Uterus (tissue), 2 donors: ENCODE data around the gene SGSM2.

Experiments
- POLR2A ChIP-seq, 2 donors: fragments of 450-650 bp; IDR thresholded peaks; one replicate each; pipeline ENCODE4 v1.6.1; 2016; ENCODE audit warnings: antibody characterized with exemption in 2 of 2, mild to moderate bottlenecking in 1 of 2, moderate library complexity in 1 of 2
- TF ChIP-seq, protein P1 (sequence below), 4 experiments: fragments of 200-600 bp in 2 of 4; fragments of 450-650 bp in 2 of 4; sonication (generic) in 2 of 4; IDR thresholded peaks; one replicate each; pipeline ENCODE4 v1.5.1; 2016 to 2019; ENCODE audit warnings: antibody characterized with exemption in 4 of 4, mild to moderate bottlenecking in 2 of 4, moderate library complexity in 1 of 4

- TF ChIP-seq, protein P1, sequence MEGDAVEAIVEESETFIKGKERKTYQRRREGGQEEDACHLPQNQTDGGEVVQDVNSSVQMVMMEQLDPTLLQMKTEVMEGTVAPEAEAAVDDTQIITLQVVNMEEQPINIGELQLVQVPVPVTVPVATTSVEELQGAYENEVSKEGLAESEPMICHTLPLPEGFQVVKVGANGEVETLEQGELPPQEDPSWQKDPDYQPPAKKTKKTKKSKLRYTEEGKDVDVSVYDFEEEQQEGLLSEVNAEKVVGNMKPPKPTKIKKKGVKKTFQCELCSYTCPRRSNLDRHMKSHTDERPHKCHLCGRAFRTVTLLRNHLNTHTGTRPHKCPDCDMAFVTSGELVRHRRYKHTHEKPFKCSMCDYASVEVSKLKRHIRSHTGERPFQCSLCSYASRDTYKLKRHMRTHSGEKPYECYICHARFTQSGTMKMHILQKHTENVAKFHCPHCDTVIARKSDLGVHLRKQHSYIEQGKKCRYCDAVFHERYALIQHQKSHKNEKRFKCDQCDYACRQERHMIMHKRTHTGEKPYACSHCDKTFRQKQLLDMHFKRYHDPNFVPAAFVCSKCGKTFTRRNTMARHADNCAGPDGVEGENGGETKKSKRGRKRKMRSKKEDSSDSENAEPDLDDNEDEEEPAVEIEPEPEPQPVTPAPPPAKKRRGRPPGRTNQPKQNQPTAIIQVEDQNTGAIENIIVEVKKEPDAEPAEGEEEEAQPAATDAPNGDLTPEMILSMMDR (IDR thresholded peaks at IDR 0.05) = peak in 3 of 4 experiments; percentile 38 to 53 (median 40)
- peak; percentile 61 to 76 for TF ChIP-seq POLR2A (IDR thresholded peaks at IDR 0.05)
Measured at GRCh38 chr17:2336215-2336851, 968 bp upstream of the SGSM2 start, which contains the start of gene TSR1.
